ENCODE results near the gene SNX9. TPM values are rescaled to one million over a fixed set of nuclear protein-coding genes. Genes with fewer than 3 reads are reported as not detected.
A peak's percentile ranks its signal among the peaks of the same experiment; 100 is the strongest.

SNX9 gene
- total RNA-seq, 1 experiment from 2014 or later: 33.1 TPM

GRCh38 chr6:157962601-157963302 is 139.7 kb downstream of the SNX9 start:
- H3K4me1 Mint-ChIP-seq (ENCODE audit: insufficient read depth, unreplicated experiment): peaks cover 9% of the 10 kb centered on the region
- CTCF ChIA-PET: interaction anchor here (1.1 kb wide), 1 partner anchor 112 kb away, joined by 3 read pairs; no protein-coding TSS in a partner anchor
- POLR2A ChIA-PET: no interaction called here
- no peaks in the 10 kb centered on the region for H3K36me3 Mint-ChIP-seq (ENCODE audit: insufficient read depth, unreplicated experiment)
- intact Hi-C loops (cut with micrococcal nuclease): no loop called here
- H3K27ac Mint-ChIP-seq (ENCODE audit: low read depth, unreplicated experiment): peak overlapping the region; percentile 62
- no peak for TF ChIP-seq CTCF (IDR thresholded peaks at IDR 0.05; ENCODE audit: unreplicated experiment)
- no TSS peak for BruUV-seq (replicated peaks)
- no peaks in the 10 kb centered on the region for H3K27me3 Mint-ChIP-seq (ENCODE audit: insufficient read depth, unreplicated experiment)
- peaks cover 21% of the 10 kb centered on the region for H3K9me3 Mint-ChIP-seq (ENCODE audit: unreplicated experiment)
- peak; percentile 59 for DNase-seq (ENCODE audit: unreplicated experiment)
- H3K4me3 Mint-ChIP-seq (ENCODE audit: unreplicated experiment): no peak overlapping the region

- no peak for TF ChIP-seq CTCF (IDR thresholded peaks at IDR 0.05; ENCODE audit: unreplicated experiment)
- no TSS peak for BruUV-seq (replicated peaks)
- Mint-ChIP-seq H3K9me3 (ENCODE audit: unreplicated experiment) (peaks cover 13% of the 10 kb centered on the region), H3K4me1 (ENCODE audit: insufficient read depth, unreplicated experiment) (peaks cover 14% of the 10 kb centered on the region), H3K27me3 (ENCODE audit: insufficient read depth, unreplicated experiment) (no peaks in the 10 kb centered on the region), H3K27ac (ENCODE audit: low read depth, unreplicated experiment) (no peak overlapping the region), H3K4me3 (ENCODE audit: unreplicated experiment) (no peak overlapping the region), H3K36me3 (ENCODE audit: insufficient read depth, unreplicated experiment) (no peaks in the 10 kb centered on the region)
- ChIA-PET CTCF (interaction anchor here (0.7 kb wide), 1 partner anchor 17 kb away, joined by 3 read pairs; no protein-coding TSS in a partner anchor), POLR2A (no interaction called here)
- intact Hi-C loops (cut with micrococcal nuclease): no loop called here
- no peak for DNase-seq (ENCODE audit: unreplicated experiment)
These were observed 141.1 kb downstream of the SNX9 start for GRCh38 chr6:157964100-157964499.

GRCh38 chr6:157965387-157965786 is 142.3 kb downstream of the SNX9 start:
- CTCF ChIA-PET: no interaction called here
- H3K27ac Mint-ChIP-seq (ENCODE audit: low read depth, unreplicated experiment): no peak overlapping the region

GRCh38 chr6:157966589-157966977 is 143.5 kb downstream of the SNX9 start:
- Mint-ChIP-seq H3K36me3 (ENCODE audit: insufficient read depth, unreplicated experiment) (no peaks in the 10 kb centered on the region), H3K4me3 (ENCODE audit: unreplicated experiment) (no peak overlapping the region), H3K27ac (ENCODE audit: low read depth, unreplicated experiment) (no peak overlapping the region), H3K4me1 (ENCODE audit: insufficient read depth, unreplicated experiment) (peaks cover 17% of the 10 kb centered on the region), H3K27me3 (ENCODE audit: insufficient read depth, unreplicated experiment) (peaks cover 15% of the 10 kb centered on the region), H3K9me3 (ENCODE audit: unreplicated experiment) (no peaks in the 10 kb centered on the region)
- intact Hi-C loops (cut with micrococcal nuclease): no loop called here
- BruUV-seq (replicated peaks): no TSS peak
- POLR2A ChIA-PET: no interaction called here
- no peak for DNase-seq (ENCODE audit: unreplicated experiment)
- no peak for TF ChIP-seq CTCF (IDR thresholded peaks at IDR 0.05; ENCODE audit: unreplicated experiment)
- CTCF ChIA-PET: interaction anchor here (0.5 to 2.0 kb wide), 3 partner anchors 13 to 129 kb away, joined by 3 to 5 read pairs (median 4); no protein-coding TSS in a partner anchor

More at GRCh38 chr6:157965387-157965786, 142.3 kb downstream of the SNX9 start:
- Mint-ChIP-seq H3K4me1 (ENCODE audit: insufficient read depth, unreplicated experiment) (peaks cover 17% of the 10 kb centered on the region), H3K27me3 (ENCODE audit: insufficient read depth, unreplicated experiment) (peaks cover 3% of the 10 kb centered on the region), H3K36me3 (ENCODE audit: insufficient read depth, unreplicated experiment) (no peaks in the 10 kb centered on the region), H3K4me3 (ENCODE audit: unreplicated experiment) (no peak overlapping the region), H3K9me3 (ENCODE audit: unreplicated experiment) (peaks cover under 1% of the 10 kb centered on the region)
- POLR2A ChIA-PET: no interaction called here
- no peak for TF ChIP-seq CTCF (IDR thresholded peaks at IDR 0.05; ENCODE audit: unreplicated experiment)
- DNase-seq (ENCODE audit: unreplicated experiment): no peak
- intact Hi-C loops (cut with micrococcal nuclease): no loop called here
- no TSS peak for BruUV-seq (replicated peaks)

All from MCF 10A (cell line).